Kidney (tissue), 14 donors: ENCODE data around the gene PLEK. TPM values are rescaled to one million over a fixed set of nuclear protein-coding genes. Genes with fewer than 3 reads are reported as not detected.

Experiments used
- DNase-seq, 5 donors: peaks; one replicate each; pipeline ENCODE4 v3.0.0-alpha.2; 2013 to 2020
- FAIRE-seq: peaks from 2 replicates; lab custom pipeline; 2012; peaks lifted over from hg19 to GRCh38; lab: Jason Lieb, UNC
- H3K27ac ChIP-seq, 2 donors: one replicate each; pipeline ENCODE4 v1.7.0; 2013; ENCODE audit warnings: low read depth in 2 of 2, low read length in 2 of 2, inconsistent platforms in 1 of 2
- H3K27me3 ChIP-seq: one replicate; pipeline ENCODE4 v1.7.1; 2013; ENCODE audit warnings: low read length, inconsistent platforms; ENCODE audit not compliant: control insufficient read depth, insufficient read depth
- H3K36me3 ChIP-seq, 3 donors: one replicate each; pipeline versions ENCODE4 v1.7.0 to v1.7.1; 2013; ENCODE audit warnings: low read length in 3 of 3, control low read depth in 1 of 3, inconsistent platforms in 1 of 3; ENCODE audit not compliant: insufficient read depth in 3 of 3, control insufficient read depth in 2 of 3
- H3K4me1 ChIP-seq, 3 donors: one replicate each; pipeline versions ENCODE4 v1.7.0 to v1.7.1; 2013; ENCODE audit warnings: low read length in 3 of 3, inconsistent platforms in 1 of 3, low read depth in 1 of 3; ENCODE audit not compliant: control insufficient read depth in 2 of 3, insufficient read depth in 2 of 3
- H3K4me3 ChIP-seq, 3 donors: one replicate each; pipeline versions ENCODE4 v1.7.0 to v1.8.1; 2013; ENCODE audit warnings: low read length in 3 of 3, control low read depth in 1 of 3, inconsistent platforms in 1 of 3
- H3K9ac ChIP-seq, 3 donors: one replicate each; pipeline versions ENCODE4 v1.7.0 to v1.7.1; 2013; ENCODE audit warnings: low read length in 3 of 3, control low read depth in 1 of 3, inconsistent platforms in 1 of 3
- H3K9me3 ChIP-seq, 3 donors: one replicate each; pipeline versions ENCODE4 v1.7.0 to v1.7.1; 2013; ENCODE audit warnings: low read length in 3 of 3, control low read depth in 1 of 3, inconsistent platforms in 1 of 3; ENCODE audit not compliant: control insufficient read depth in 2 of 3, insufficient read depth in 1 of 3
- intact Hi-C: fragments of 100-400 bp; cut with DNase I; formaldehyde crosslinking; loops from one replicate; pipeline ENCODE4 v1.11.1; 2022
- polyA plus RNA-seq: library from polyadenylated mRNA; stranded (reverse); fragments of 350-450 nt; fragmentation: Illumina TruSeq; extraction: RNeasy Lipid Tissue Mini Kit (QIAGEN cat#74804); gene quantifications from one replicate; pipeline ENCODE4 v1.2.3, GENCODE V29; 2014; ENCODE audit warnings: low read depth, low replicate concordance; ENCODE audit not compliant: insufficient read depth
- total RNA-seq: library from RNA; stranded (reverse); fragmentation: NEBNext Ultra II Directional; extraction: Animal tissue kit (Norgen Biotek cat#: 25700); gene quantifications from one replicate; pipeline ENCODE4 v1.2.1, GENCODE V29; 2021
- TF ChIP-seq, protein P1 (sequence below): IDR thresholded peaks from 3 replicates; pipeline ENCODE4 v1.5.1; 2012; ENCODE audit warnings: mild to moderate bottlenecking, moderate library complexity, borderline replicate concordance; ENCODE audit not compliant: insufficient read depth; ENCODE audit errors: extremely low read depth
- donor health status: control.
- donor health status: control.
- donor health status: control.
- donor health status: control.
- donor health status: control.
- donor health status: DM: yes; HTN: yes; CAD: no.
- donor health status: Normal renal cell carcinoma (clear cell type).

PLEK gene
- total and polyA plus RNA-seq, 2 donors from 2014 or later: 2.8 to 17.3 TPM

DNA sequence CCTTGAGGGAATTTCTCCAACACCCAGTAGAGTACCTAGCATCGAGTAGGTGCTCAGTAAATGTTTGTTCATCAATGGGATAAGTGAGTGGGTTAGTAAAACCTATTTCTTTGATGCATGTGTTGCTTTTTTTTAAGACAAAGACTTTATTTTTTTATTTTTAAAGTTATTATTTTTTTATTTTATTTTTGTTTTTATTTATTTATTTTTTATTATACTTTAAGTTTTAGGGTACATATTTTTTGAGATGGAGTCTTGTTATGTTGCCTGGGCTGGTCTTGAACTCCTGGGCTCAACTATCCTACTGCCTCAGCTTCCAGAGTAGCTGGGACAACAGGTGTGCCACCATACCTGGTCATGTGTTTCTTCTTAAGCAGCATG, 20.8 kb downstream of the PLEK start:
- FAIRE-seq: peak; percentile 57
- Histone ChIP-seq H3K36me3 (no peaks in the 10 kb centered on the region), H3K27ac (no peak overlapping the region), H3K9me3 (no peaks in the 10 kb centered on the region), H3K4me3 (no peak overlapping the region), H3K9ac (no peak overlapping the region), H3K27me3 (no peaks in the 10 kb centered on the region), H3K4me1 (no peaks in the 10 kb centered on the region)
- intact Hi-C loops: no loop called here
- no peak for DNase-seq
- TF ChIP-seq, protein P1, sequence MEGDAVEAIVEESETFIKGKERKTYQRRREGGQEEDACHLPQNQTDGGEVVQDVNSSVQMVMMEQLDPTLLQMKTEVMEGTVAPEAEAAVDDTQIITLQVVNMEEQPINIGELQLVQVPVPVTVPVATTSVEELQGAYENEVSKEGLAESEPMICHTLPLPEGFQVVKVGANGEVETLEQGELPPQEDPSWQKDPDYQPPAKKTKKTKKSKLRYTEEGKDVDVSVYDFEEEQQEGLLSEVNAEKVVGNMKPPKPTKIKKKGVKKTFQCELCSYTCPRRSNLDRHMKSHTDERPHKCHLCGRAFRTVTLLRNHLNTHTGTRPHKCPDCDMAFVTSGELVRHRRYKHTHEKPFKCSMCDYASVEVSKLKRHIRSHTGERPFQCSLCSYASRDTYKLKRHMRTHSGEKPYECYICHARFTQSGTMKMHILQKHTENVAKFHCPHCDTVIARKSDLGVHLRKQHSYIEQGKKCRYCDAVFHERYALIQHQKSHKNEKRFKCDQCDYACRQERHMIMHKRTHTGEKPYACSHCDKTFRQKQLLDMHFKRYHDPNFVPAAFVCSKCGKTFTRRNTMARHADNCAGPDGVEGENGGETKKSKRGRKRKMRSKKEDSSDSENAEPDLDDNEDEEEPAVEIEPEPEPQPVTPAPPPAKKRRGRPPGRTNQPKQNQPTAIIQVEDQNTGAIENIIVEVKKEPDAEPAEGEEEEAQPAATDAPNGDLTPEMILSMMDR: no peak

DNA sequence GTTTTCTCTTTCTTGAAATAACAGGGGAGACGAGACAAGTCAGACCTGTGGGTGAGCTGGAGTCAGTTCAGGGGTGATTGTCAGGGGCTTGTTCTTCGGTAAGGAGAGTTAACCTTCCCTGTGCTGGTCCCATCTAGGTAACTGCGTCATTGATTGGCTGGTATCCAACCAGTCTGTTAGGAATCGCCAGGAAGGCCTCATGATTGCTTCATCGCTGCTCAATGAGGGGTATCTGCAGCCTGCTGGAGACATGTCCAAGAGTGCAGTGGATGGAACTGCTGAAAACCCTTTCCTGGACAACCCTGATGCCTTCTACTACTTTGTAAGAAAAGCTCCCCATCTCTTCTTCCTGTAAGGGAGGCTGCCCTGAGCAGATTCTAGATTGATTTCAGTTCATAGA, 21.3 kb downstream of the PLEK start:
- no peaks in the 10 kb centered on the region for H3K9me3 ChIP-seq
- no peak overlapping the region for H3K4me3 ChIP-seq
- no peaks in the 10 kb centered on the region for H3K36me3 ChIP-seq
- FAIRE-seq: no peak
- no peak overlapping the region for H3K27ac ChIP-seq
- TF ChIP-seq, protein P1: no peak
- intact Hi-C loops: no loop called here
- H3K27me3 ChIP-seq: no peaks in the 10 kb centered on the region
- H3K9ac ChIP-seq: no peak overlapping the region
- DNase-seq: no peak
- H3K4me1 ChIP-seq: no peaks in the 10 kb centered on the region

GRCh38 chr2:68387408-68388350, 22.6 kb downstream of the PLEK start:
- no peaks in the 10 kb centered on the region for H3K9me3 ChIP-seq
- DNase-seq: no peak
- H3K4me3 ChIP-seq: no peak overlapping the region
- no peak overlapping the region for H3K27ac ChIP-seq
- no peak overlapping the region for H3K9ac ChIP-seq
- H3K4me1 ChIP-seq: no peaks in the 10 kb centered on the region
- H3K27me3 ChIP-seq: no peaks in the 10 kb centered on the region
- TF ChIP-seq, protein P1: no peak
- intact Hi-C loops: no loop called here
- FAIRE-seq: no peak
- no peaks in the 10 kb centered on the region for H3K36me3 ChIP-seq
